GM18909 (cell line): ENCODE data around the gene CLEC7A.

ENCODE experiments used
- ATAC-seq: cut with Tn5 transposase; IDR thresholded peaks from one replicate; pipeline ENCODE4 v1.9.1; 2021; ENCODE audit warnings: mild to moderate bottlenecking; ENCODE audit not compliant: unreplicated experiment, poor library complexity

Gene CLEC7A

GRCh38 chr12:10097521-10097920 is 32.5 kb downstream of the CLEC7A start:
- no peak for ATAC-seq

GRCh38 chr12:10095971-10096370 is 34.0 kb downstream of the CLEC7A start:
- no peak for ATAC-seq

GRCh38 chr12:10094646-10095395 is 35.2 kb downstream of the CLEC7A start:
- no peak for ATAC-seq

GRCh38 chr12:10088955-10089900 is 40.8 kb downstream of the CLEC7A start:
- no peak for ATAC-seq

DNA sequence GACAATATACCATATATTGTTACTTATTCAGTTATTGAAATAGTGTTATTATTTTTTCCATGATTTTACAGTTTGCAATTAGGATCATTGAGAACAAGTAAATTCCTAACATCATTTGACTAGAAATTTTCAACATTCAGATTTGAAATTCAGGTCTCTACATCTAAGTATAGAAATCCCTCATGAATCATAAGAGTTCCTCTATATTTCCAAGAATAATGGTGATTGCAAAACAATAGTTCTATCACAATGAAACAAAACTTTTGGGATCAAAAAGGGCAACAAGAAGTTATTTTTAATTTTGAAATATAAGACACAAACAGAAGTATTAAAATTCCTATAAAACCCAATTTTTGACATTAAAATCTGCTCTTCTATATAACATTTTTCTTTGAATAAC is 42.0 kb downstream of the CLEC7A start:
- no peak for ATAC-seq

DNA sequence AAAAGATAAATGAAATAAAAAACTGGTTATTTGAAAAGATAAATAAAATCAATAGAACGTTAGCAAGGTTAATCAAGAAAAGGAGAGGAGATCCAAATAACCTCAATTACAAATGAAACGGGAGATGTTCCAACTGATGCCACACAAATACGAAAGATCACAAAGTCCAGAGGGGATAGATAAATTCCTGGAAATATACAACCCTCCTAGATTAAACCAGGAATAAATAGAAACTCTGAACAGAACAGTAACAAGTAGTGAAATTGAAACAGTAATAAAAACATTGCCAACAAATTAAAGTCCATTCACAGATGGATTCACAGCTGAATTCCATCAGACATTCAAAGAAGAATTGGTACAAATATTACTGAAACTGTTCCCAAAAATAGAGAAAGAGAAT is 43.6 kb downstream of the CLEC7A start:
- no peak for ATAC-seq

GRCh38 chr12:10084733-10085132 is 45.3 kb downstream of the CLEC7A start:
- ATAC-seq: no peak

- no peak for ATAC-seq
Measured at GRCh38 chr12:10082117-10082874, 47.7 kb downstream of the CLEC7A start.

DNA sequence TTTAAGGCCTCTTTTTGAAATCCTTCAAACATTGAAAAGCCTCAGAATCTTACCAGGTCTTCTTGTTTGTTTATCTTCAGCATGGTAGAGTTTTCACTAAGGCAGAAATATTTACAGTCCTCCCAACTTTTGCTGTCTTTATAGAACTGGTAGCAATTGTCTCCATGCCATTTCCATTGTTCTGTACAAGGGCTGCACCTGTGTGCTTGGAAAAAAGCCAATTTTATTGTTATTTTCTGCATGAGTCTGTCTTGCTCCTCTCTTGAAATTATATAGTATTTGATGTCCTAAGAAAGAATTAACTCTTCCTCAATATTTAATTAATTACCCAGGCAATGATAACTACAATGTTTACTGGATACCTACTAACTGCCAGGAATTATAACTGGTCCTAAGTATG is 54.5 kb downstream of the CLEC7A start:
- no peak for ATAC-seq

- no peak for ATAC-seq
Measured at GRCh38 chr12:10073261-10073660, 56.7 kb downstream of the CLEC7A start.

- no peak for ATAC-seq
Measured at GRCh38 chr12:10072131-10072530, 57.9 kb downstream of the CLEC7A start.

DNA sequence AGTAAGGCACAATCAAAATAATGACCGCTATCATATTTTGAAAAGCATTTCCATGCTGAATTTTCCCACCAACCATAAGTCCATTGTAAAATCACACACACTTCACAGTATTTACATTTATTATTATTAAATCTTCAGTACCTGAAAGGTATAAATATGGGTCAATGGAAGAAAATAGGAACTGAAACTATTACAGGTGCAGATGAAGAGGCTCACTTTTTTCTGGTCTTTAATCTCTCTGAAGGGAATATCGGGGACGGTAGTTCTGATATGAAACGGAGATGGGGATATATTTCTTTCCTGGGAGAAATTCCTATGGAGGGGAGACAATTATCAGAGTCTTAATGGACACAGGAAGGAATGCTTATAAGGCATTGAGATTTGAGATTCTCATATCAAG is 59.6 kb downstream of the CLEC7A start:
- no peak for ATAC-seq

GRCh38 chr12:10069976-10070375 is 60.0 kb downstream of the CLEC7A start:
- ATAC-seq: no peak

DNA sequence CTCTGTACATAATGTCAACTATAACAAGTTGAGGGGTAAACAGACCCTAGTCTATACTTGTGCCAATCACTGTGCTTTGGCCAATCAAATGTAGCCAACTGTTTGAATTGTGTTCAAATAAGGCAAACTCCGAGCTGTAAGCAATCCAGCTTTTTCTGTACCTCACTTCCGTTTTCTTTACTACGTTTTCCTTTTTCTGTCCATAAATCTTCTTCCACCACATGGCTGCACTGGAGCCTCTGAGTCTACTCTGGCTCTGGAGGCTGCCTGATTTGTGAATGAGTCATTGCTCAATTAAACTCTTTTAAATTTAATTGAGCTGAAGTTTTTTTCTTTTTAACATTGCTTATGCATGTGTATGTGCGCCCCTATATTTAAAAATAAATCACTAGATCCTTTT is 60.9 kb downstream of the CLEC7A start:
- no peak for ATAC-seq

DNA sequence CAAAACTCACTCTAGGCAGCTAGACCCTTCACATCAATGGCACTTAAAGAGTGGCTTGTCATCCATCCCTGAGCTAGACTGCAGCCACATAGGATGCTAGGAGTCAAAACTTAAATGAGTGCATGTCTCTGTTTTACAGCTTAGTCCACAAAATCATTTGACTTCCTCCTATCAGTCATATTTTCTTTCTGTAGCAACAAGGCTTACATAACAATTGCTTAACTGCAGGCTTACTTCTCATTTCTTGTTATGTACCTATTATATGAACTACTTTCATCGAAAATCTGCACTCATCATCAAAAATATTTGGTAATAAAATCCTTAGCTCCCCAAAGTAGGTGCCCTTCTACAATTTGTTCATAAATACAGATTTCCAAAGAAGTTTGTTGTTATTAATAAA is 61.4 kb downstream of the CLEC7A start:
- ATAC-seq: no peak

DNA sequence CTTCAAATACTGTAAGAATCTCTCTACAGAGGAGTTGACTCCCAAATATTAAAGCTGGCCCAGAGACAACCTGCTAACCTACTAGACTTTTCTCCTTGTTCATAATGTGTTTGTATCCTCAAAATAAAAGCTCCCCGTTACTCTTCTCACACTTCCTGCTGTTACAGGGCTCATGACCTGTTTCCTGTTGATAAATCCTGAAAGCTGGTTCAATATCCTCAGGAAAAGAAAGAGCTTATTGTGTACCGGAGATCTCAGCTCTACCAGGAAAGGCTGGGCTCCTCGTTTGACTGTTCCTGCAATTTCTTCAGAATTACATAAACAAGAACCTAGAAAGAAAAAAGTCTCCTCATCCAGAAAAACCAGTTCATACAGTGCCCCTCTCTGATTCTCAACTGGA is 62.1 kb downstream of the CLEC7A start:
- ATAC-seq: no peak

DNA sequence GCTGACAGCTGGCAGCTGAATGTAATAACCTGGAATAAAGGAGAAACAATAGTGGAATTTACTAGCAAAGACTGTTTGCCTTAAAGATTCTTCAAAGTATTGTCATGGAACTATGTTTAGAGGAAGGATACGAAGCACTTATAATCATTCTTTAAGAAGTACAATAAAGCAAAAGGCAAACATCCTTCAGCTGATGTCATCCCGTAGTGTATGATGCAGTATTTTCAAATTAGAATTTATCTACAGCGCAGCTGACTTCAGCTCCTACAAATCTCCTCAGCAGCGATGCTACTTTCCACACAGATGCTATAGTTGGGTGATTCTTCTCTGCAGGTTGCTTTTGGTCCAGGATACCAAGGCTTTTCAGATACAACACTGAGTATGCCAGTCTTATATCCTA is 62.7 kb downstream of the CLEC7A start:
- ATAC-seq: no peak
